H1 (cell line): ENCODE data around the gene WNT1. TPM values are rescaled to one million over a fixed set of nuclear protein-coding genes. Genes with fewer than 3 reads are reported as not detected.

Experiments used
- CTCF ChIA-PET: fragments of 300-600 bp; sonication (Branson Sonifier 250); formaldehyde crosslinking; loops from one replicate; lab custom pipeline; 2021; ENCODE audit not compliant: partially characterized antibody; lab: Charles Lee
- POLR2A ChIA-PET: fragments of 300-600 bp; sonication (Branson Sonifier 250); formaldehyde crosslinking; loops from one replicate; lab custom pipeline; 2021; ENCODE audit warnings: inconsistent platforms; ENCODE audit not compliant: partially characterized antibody; lab: Charles Lee
- DNase-seq, 2 experiments: peaks; one replicate each; pipeline versions ENCODE4 v3.0.0 to v3.0.0-alpha.2; 2010 to 2022; ENCODE audit warnings: low spot score in 2 of 2, low read depth in 1 of 2, mixed read lengths in 1 of 2
- FAIRE-seq: peaks from 2 replicates; lab custom pipeline; 2011; peaks lifted over from hg19 to GRCh38; lab: Jason Lieb, UNC
- H2AFZ ChIP-seq: 2 replicates; pipeline ENCODE4 v1.8.1; 2012; ENCODE audit warnings: low read length, inconsistent platforms
- H2AK5ac ChIP-seq: 2 replicates; pipeline ENCODE4 v1.6.1; 2013; ENCODE audit warnings: low read depth, low read length
- H2BK120ac ChIP-seq: replicated peaks from 2 replicates; pipeline ENCODE3; 2013; ENCODE audit warnings: low read depth, low read length, inconsistent platforms
- H2BK12ac ChIP-seq: 2 replicates; pipeline ENCODE4 v1.6.1; 2013; ENCODE audit warnings: low read depth, low read length
- H2BK15ac ChIP-seq: 2 replicates; pipeline ENCODE4 v1.6.1; 2013; ENCODE audit warnings: low read length
- H2BK20ac ChIP-seq: 2 replicates; pipeline ENCODE4 v1.6.1; 2013; ENCODE audit warnings: low read length
- H2BK5ac ChIP-seq: 2 replicates; pipeline ENCODE4 v1.6.1; 2013; ENCODE audit warnings: low read depth, low read length
- H3K14ac ChIP-seq: 2 replicates; pipeline ENCODE4 v1.6.1; 2013; ENCODE audit warnings: inconsistent platforms; ENCODE audit not compliant: insufficient read length
- H3K18ac ChIP-seq: 2 replicates; pipeline ENCODE4 v1.6.1; 2013; ENCODE audit warnings: low read length; ENCODE audit errors: extremely low read depth
- H3K23ac ChIP-seq: 2 replicates; pipeline ENCODE4 v1.6.1; 2013; ENCODE audit warnings: inconsistent platforms; ENCODE audit not compliant: insufficient read length
- H3K23me2 ChIP-seq: 2 replicates; pipeline ENCODE4 v1.6.1; 2013; ENCODE audit warnings: low read depth, low read length
- H3K27ac ChIP-seq: 2 replicates; pipeline ENCODE4 v1.6.1; 2011; ENCODE audit warnings: low read depth, low read length, inconsistent platforms
- H3K27me3 ChIP-seq, 4 experiments: replicated peaks in 1 of 4; 1 replicate in 1 of 4; 2 replicates in 3 of 4; pipeline versions ENCODE4 v1.6.1 to v1.8.1; 2011 to 2013; ENCODE audit warnings: low read length in 3 of 4, mild to moderate bottlenecking in 3 of 4, inconsistent platforms in 2 of 4, mixed read lengths in 2 of 4, moderate library complexity in 1 of 4; ENCODE audit not compliant: control insufficient read depth in 3 of 4, insufficient read depth in 3 of 4; ENCODE audit errors: extremely low read depth in 1 of 4
- H3K36me3 ChIP-seq, 4 experiments: 2 replicates each; pipeline versions ENCODE4 v1.6.1 to v1.8.1; 2011 to 2013; ENCODE audit warnings: mild to moderate bottlenecking in 4 of 4, low read length in 3 of 4, moderate library complexity in 2 of 4, control low read depth in 1 of 4, inconsistent platforms in 1 of 4; ENCODE audit not compliant: insufficient read depth in 4 of 4, control insufficient read depth in 2 of 4
- H3K4ac ChIP-seq: replicated peaks from 2 replicates; pipeline ENCODE3; 2013; ENCODE audit warnings: low read length, low read depth, mixed read lengths, inconsistent platforms; ENCODE audit not compliant: insufficient read length
- H3K4me1 ChIP-seq, 4 experiments: replicated peaks in 1 of 4; 1 replicate in 1 of 4; 2 replicates in 3 of 4; pipeline versions ENCODE4 v1.6.1 to v1.8.1; 2011 to 2013; ENCODE audit warnings: low read length in 3 of 4, inconsistent platforms in 2 of 4, mixed read lengths in 1 of 4; ENCODE audit not compliant: insufficient read depth in 4 of 4, control insufficient read depth in 3 of 4
- H3K4me2 ChIP-seq, 2 experiments: 2 replicates each; pipeline versions ENCODE4 v1.6.1 to v1.8.1; 2011 to 2013; ENCODE audit warnings: low read depth in 2 of 2, low read length in 2 of 2, control low read depth in 1 of 2, inconsistent platforms in 1 of 2, mild to moderate bottlenecking in 1 of 2; ENCODE audit not compliant: insufficient read depth in 1 of 2
- H3K4me3 ChIP-seq, 4 experiments: fragments of 200-600, 300-600 bp in 1 of 4; sonication (generic), shearing (Covaris generic), sonication (Bioruptor Twin) in 1 of 4; 2 replicates each; pipeline versions ENCODE4 v1.5.1 to v1.8.1; 2011 to 2016; ENCODE audit warnings: low read length in 4 of 4, low read depth in 3 of 4, control low read depth in 2 of 4, inconsistent platforms in 2 of 4, mild to moderate bottlenecking in 2 of 4, mixed read lengths in 1 of 4, moderate library complexity in 1 of 4; ENCODE audit not compliant: insufficient read depth in 2 of 4; ENCODE audit errors: extremely low read depth in 1 of 4
- H3K56ac ChIP-seq: replicated peaks from 2 replicates; pipeline ENCODE3; 2013; ENCODE audit warnings: low read depth, mild to moderate bottlenecking, mixed read lengths, low read length, inconsistent platforms; ENCODE audit not compliant: insufficient read length
- H3K79me1 ChIP-seq: 2 replicates; pipeline ENCODE4 v1.6.1; 2013; ENCODE audit warnings: low read depth, low read length, control low read depth
- H3K79me2 ChIP-seq, 2 experiments: 2 replicates each; pipeline versions ENCODE4 v1.6.1 to v1.8.1; 2012 to 2013; ENCODE audit warnings: low read length in 2 of 2, mild to moderate bottlenecking in 2 of 2, inconsistent platforms in 1 of 2; ENCODE audit not compliant: insufficient read depth in 2 of 2, control insufficient read depth in 1 of 2
- H3K9ac ChIP-seq, 4 experiments: replicated peaks in 1 of 4; 1 replicate in 1 of 4; 2 replicates in 3 of 4; pipeline versions ENCODE4 v1.6.1 to v1.8.1; 2011 to 2013; ENCODE audit warnings: low read depth in 3 of 4, low read length in 3 of 4, control low read depth in 2 of 4, mild to moderate bottlenecking in 2 of 4, moderate library complexity in 2 of 4, inconsistent platforms in 1 of 4; ENCODE audit errors: extremely low read depth in 1 of 4
- H3K9me3 ChIP-seq, 2 experiments: 2 replicates each; pipeline versions ENCODE4 v1.6.1 to v1.8.1; 2012 to 2013; ENCODE audit warnings: mild to moderate bottlenecking in 2 of 2, moderate library complexity in 2 of 2, control low read depth in 1 of 2, inconsistent platforms in 1 of 2, low read depth in 1 of 2, low read length in 1 of 2, mixed read lengths in 1 of 2; ENCODE audit not compliant: insufficient read depth in 2 of 2
- H4K20me1 ChIP-seq, 2 experiments: replicated peaks in 1 of 2; 2 replicates each; pipeline versions ENCODE3 to v1.8.1; 2011 to 2013; ENCODE audit warnings: inconsistent platforms in 2 of 2, low read length in 2 of 2, mild to moderate bottlenecking in 1 of 2; ENCODE audit not compliant: insufficient read depth in 2 of 2, control insufficient read depth in 1 of 2
- H4K5ac ChIP-seq: 2 replicates; pipeline ENCODE4 v1.6.1; 2013; ENCODE audit warnings: low read length, low read depth, mixed read lengths, inconsistent platforms; ENCODE audit not compliant: insufficient read length
- H4K8ac ChIP-seq: 2 replicates; pipeline ENCODE4 v1.8.0; 2013; ENCODE audit warnings: mild to moderate bottlenecking, moderate library complexity, low read length, inconsistent platforms; ENCODE audit not compliant: insufficient read depth; ENCODE audit errors: extremely low read depth
- H4K91ac ChIP-seq: replicated peaks from 2 replicates; pipeline ENCODE3; 2013; ENCODE audit warnings: low read length, mixed read lengths, inconsistent platforms; ENCODE audit not compliant: insufficient read length
- YY1 ChIP-seq: IDR thresholded peaks from 2 replicates; pipeline ENCODE4 v1.6.1; 2011; ENCODE audit warnings: low read depth, mild to moderate bottlenecking, low read length
- whole genome bisulfite sequencing, 2 experiments: shearing (Covaris generic) in 1 of 2; methylation state at CpG; one replicate each; pipeline versions ENCODE4 v1.1.6 to v1.1.7; 2013 to 2015; ENCODE audit warnings: low lambda C conversion rate in 2 of 2, mixed read lengths in 2 of 2, inconsistent platforms in 1 of 2, low coverage in 1 of 2, missing lambda C conversion rate in 1 of 2; ENCODE audit not compliant: insufficient replicate concordance in 2 of 2, insufficient coverage in 1 of 2, insufficient read length in 1 of 2; ENCODE audit errors: extremely low coverage in 1 of 2, missing lambda C conversion rate in 1 of 2; 5-methylcytosine and 5-hydroxymethylcytosine counted together
- polyA plus RNA-seq, 7 experiments: library from polyadenylated mRNA; depleted of rRNA in 3 of 7; stranded (reverse) in 5 of 7; unstranded in 2 of 7; fragments of >200 nt in 5 of 7; fragments of 200-250 nt in 2 of 7; gene quantifications; 1 replicate in 5 of 7; 2 replicates in 1 of 7; 4 replicates in 1 of 7; pipeline versions ENCODE4 v1.2.1 to v1.2.3, GENCODE V29; 2011 to 2013; ENCODE audit warnings: missing spikeins in 2 of 7, mixed read lengths in 2 of 7
- total RNA-seq: library from RNA; stranded (reverse); fragmentation: NEBNext Ultra II Directional; extraction: Animal tissue kit (Norgen Biotek cat#: 25700); gene quantifications from 2 replicates; pipeline ENCODE4 v1.2.1, GENCODE V29; 2021

The WNT1 gene
- total and polyA plus RNA-seq, 2 of the 8 experiments (the other 6 are each of a cell fraction or from before 2014, with no cell fraction given) = not detected

GRCh38 chr12:49028666-49029275 lies 50.6 kb downstream of the WNT1 start:
- Histone ChIP-seq H3K56ac (no peak overlapping the region), H3K27ac (no peak overlapping the region)
- no peak for TF ChIP-seq YY1
- TF ChIP-seq, all 59 proteins: peak for 0
- Histone ChIP-seq H4K20me1 (peaks cover 4 to 11% of the 10 kb centered on the region in 2 experiments), H2BK20ac (no peak overlapping the region), H2AFZ (no peak overlapping the region), H3K23ac (no peak overlapping the region), H3K4me3 (no peak overlapping the region), H3K79me1 (no peaks in the 10 kb centered on the region; the same call in 1 of the 2 replicates), H3K79me2 (no peaks in the 10 kb centered on the region), H4K5ac (no peak overlapping the region), H2BK12ac (no peak overlapping the region), H3K36me3 (peaks cover 46 to 84% (median 72%) of the 10 kb centered on the region in 4 experiments; a peak in 7 of 8 replicates), H3K9ac (no peak overlapping the region), H3K18ac (no peak overlapping the region), H2BK120ac (no peak overlapping the region), H4K8ac (no peak overlapping the region), H3K4me2 (no peak overlapping the region), H3K4me1 (no peaks in the 10 kb centered on the region), H2AK5ac (no peak overlapping the region), H3K23me2 (no peaks in the 10 kb centered on the region), H3K9me3 (no peaks in the 10 kb centered on the region), H4K91ac (no peak overlapping the region), H2BK15ac (no peak overlapping the region), H3K14ac (no peak overlapping the region), H3K4ac (no peak overlapping the region), H2BK5ac (no peak overlapping the region), H3K27me3 (no peaks in the 10 kb centered on the region)
- POLR2A ChIA-PET = interaction anchor here (1.4 to 22.2 kb wide), 5 partner anchors 9 to 36 kb away, joined by 3 to 339 read pairs (median 9); partner anchors contain the start of genes KMT2D and PRKAG1
- CTCF ChIA-PET = interaction anchor here (0.7 to 4.9 kb wide), 7 partner anchors 9 to 41 kb away, joined by 3 to 43 read pairs (median 5); no protein-coding TSS in a partner anchor
- DNase-seq = no peak
- no peak for FAIRE-seq
- 95% methylated on average over 10 of the region's 10 CpGs; no CpG with 5 or more reads in 1 of the 2 experiments for WGBS, 2 experiments
